Astrocyte of the cerebellum (primary cell): ENCODE measurements around the gene MEGF11.
A peak's percentile ranks its signal among the peaks of the same experiment; 100 is the strongest.

Experiments
- DNase-seq: peaks from one replicate; pipeline ENCODE4 v3.0.0-alpha.2; 2011; ENCODE audit warnings: low read depth
- H3K4me3 ChIP-seq: 2 replicates; pipeline ENCODE4 v1.5.1; 2011; ENCODE audit warnings: mild to moderate bottlenecking, low read depth, low read length, moderate library complexity
- CTCF ChIP-seq: IDR thresholded peaks from 2 replicates; pipeline ENCODE4 v1.5.1; 2012; ENCODE audit warnings: low read length, low read depth, moderate library complexity, mild to moderate bottlenecking; ENCODE audit errors: missing control alignments
- in situ Hi-C: cut with HindIII; loops from 2 replicates; pipeline ENCODE4 v1.10.0; 2017; ENCODE audit warnings: low sequenced_read_pairs

MEGF11 gene

GRCh38 chr15:66187271-66187670 lies 66.3 kb downstream of the MEGF11 start:
- no peak for DNase-seq
- TF ChIP-seq CTCF: no peak
- H3K4me3 ChIP-seq: no peak overlapping the region
- in situ Hi-C loops: no loop called here

GRCh38 chr15:66186049-66186825 lies 67.3 kb downstream of the MEGF11 start:
- H3K4me3 ChIP-seq: no peak overlapping the region
- in situ Hi-C loops: no loop called here
- TF ChIP-seq CTCF: no peak
- peak; percentile 55 for DNase-seq

GRCh38 chr15:66184936-66185790 lies 68.4 kb downstream of the MEGF11 start:
- no peak for TF ChIP-seq CTCF
- in situ Hi-C loops: no loop called here
- H3K4me3 ChIP-seq: no peak overlapping the region
- no peak for DNase-seq

- in situ Hi-C loops: no loop called here
- no peak for TF ChIP-seq CTCF
- H3K4me3 ChIP-seq: no peak overlapping the region
- no peak for DNase-seq
Measured at GRCh38 chr15:66184492-66184891, 69.1 kb downstream of the MEGF11 start.

- in situ Hi-C loops: no loop called here
- TF ChIP-seq CTCF: no peak
- DNase-seq: no peak
- H3K4me3 ChIP-seq: no peak overlapping the region
Measured at GRCh38 chr15:66180531-66181097, 72.9 kb downstream of the MEGF11 start.

GRCh38 chr15:66178531-66178910 lies 75.0 kb downstream of the MEGF11 start:
- DNase-seq: no peak
- no peak overlapping the region for H3K4me3 ChIP-seq
- in situ Hi-C loops: no loop called here
- TF ChIP-seq CTCF: no peak
